Urinary bladder (tissue), 4 donors: Measurements from ENCODE around the gene SPPL3. TPM values are rescaled to one million over a fixed set of nuclear protein-coding genes. Genes with fewer than 3 reads are reported as not detected.

Experiments used
- DNase-seq: peaks from one replicate; pipeline ENCODE4 v3.0.0-alpha.2; 2015; ENCODE audit errors: extremely low spot score
- H3K27ac ChIP-seq: one replicate; pipeline ENCODE4 v1.5.1; 2013; ENCODE audit warnings: low read depth, mild to moderate bottlenecking, moderate library complexity
- H3K36me3 ChIP-seq: one replicate; pipeline ENCODE4 v1.6.1; 2013; ENCODE audit warnings: mild to moderate bottlenecking, moderate library complexity; ENCODE audit not compliant: insufficient read depth
- H3K4me1 ChIP-seq: one replicate; pipeline ENCODE4 v1.6.1; 2013; ENCODE audit warnings: mild to moderate bottlenecking, moderate library complexity; ENCODE audit not compliant: insufficient read depth
- H3K4me3 ChIP-seq: one replicate; pipeline ENCODE4 v1.5.1; 2013; ENCODE audit warnings: low read depth, low read length
- WGBS: extraction: QIAGEN DNeasy Blood & Tissue Kit; methylation state at CpG from one replicate; pipeline ENCODE4 v1.1.7; 2013; 5-methylcytosine and 5-hydroxymethylcytosine counted together
- polyA plus RNA-seq: library from polyadenylated mRNA; stranded (reverse); fragments of 200-250 nt; gene quantifications from one replicate; pipeline ENCODE4 v1.2.3, GENCODE V29; 2013
- total RNA-seq: library from RNA; depleted of rRNA; stranded (reverse); fragments of >200 nt; gene quantifications from one replicate; pipeline ENCODE4 v1.2.3, GENCODE V29; 2014
- donor health status: healthy with polysubstance abuse.
- donor health status: healthy.

The SPPL3 gene
- total and polyA plus RNA-seq, 2 donors: 30.5 to 40.4 TPM

DNA sequence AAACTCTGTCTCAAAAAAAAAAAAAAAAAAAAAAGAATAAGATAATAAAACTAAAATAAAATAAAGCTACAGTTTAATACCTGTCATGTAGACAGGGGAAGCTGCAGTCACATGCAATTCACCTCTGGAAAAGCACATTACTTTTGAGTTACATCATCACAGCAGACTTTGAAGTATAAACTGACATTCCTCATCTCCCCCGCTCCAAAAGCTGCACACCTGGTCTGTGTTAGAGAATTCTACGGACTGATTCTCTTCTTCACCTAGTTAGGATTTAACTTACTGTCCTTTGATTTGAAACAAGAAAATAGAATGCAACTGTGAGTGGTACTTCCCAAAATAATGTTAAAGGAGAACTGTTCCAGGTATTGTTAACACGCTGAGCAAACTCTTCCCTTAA lies 25.1 kb downstream of the SPPL3 start:
- Histone ChIP-seq H3K36me3 (no peaks in the 10 kb centered on the region), H3K4me3 (no peak overlapping the region), H3K27ac (no peak overlapping the region), H3K4me1 (no peaks in the 10 kb centered on the region)
- DNase-seq: no peak
- WGBS: 74% methylated on average over 3 of the region's 3 CpGs

GRCh38 chr12:120874547-120875245 lies 29.5 kb downstream of the SPPL3 start:
- H3K36me3 ChIP-seq: no peaks in the 10 kb centered on the region
- no peak for DNase-seq
- no peak overlapping the region for H3K27ac ChIP-seq
- H3K4me1 ChIP-seq: no peaks in the 10 kb centered on the region
- WGBS: 89% methylated on average over 5 of the region's 5 CpGs
- no peak overlapping the region for H3K4me3 ChIP-seq

GRCh38 chr12:120873226-120873625 lies 30.9 kb downstream of the SPPL3 start:
- DNase-seq: no peak
- 87% methylated on average over 4 of the region's 4 CpGs for WGBS
- no peaks in the 10 kb centered on the region for H3K36me3 ChIP-seq
- no peaks in the 10 kb centered on the region for H3K4me1 ChIP-seq
- H3K27ac ChIP-seq: no peak overlapping the region
- H3K4me3 ChIP-seq: no peak overlapping the region

GRCh38 chr12:120872487-120872886 lies 31.7 kb downstream of the SPPL3 start:
- Histone ChIP-seq H3K36me3 (no peaks in the 10 kb centered on the region), H3K4me1 (no peaks in the 10 kb centered on the region), H3K4me3 (no peak overlapping the region), H3K27ac (no peak overlapping the region)
- 50% methylated on average over 5 of the region's 5 CpGs for WGBS
- DNase-seq: no peak

DNA sequence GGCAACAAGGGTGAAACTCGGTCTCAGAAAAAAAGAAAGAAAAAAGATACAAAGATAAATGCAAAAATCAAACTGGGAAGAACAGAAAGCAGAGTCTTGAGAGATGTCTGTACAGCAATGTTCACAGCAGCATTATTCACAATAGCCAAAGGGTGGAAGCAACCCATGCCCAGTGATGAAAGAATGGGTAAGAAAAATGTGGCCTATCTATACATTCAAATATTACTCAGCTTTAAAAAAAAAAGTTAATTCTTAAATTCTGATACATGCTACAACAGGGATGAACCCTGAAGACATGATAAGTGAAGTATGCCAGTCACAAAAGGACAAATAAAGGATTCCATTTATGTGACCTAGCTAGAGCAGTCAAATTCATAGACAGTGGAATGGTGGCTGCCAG lies 33.7 kb downstream of the SPPL3 start:
- no peak overlapping the region for H3K4me3 ChIP-seq
- 100% methylated on average over 1 of the region's 1 CpG for WGBS

GRCh38 chr12:120869376-120869775 lies 34.8 kb downstream of the SPPL3 start:
- no peaks in the 10 kb centered on the region for H3K36me3 ChIP-seq
- no peak overlapping the region for H3K4me3 ChIP-seq
- no peak overlapping the region for H3K27ac ChIP-seq
- no peak for DNase-seq
- H3K4me1 ChIP-seq: no peaks in the 10 kb centered on the region
- WGBS: 82% methylated on average over 4 of the region's 4 CpGs

More for the DNA sequence above, 33.7 kb downstream of the SPPL3 start:
- DNase-seq: no peak
- H3K36me3 ChIP-seq: no peaks in the 10 kb centered on the region
- H3K4me1 ChIP-seq: no peaks in the 10 kb centered on the region
- H3K27ac ChIP-seq: no peak overlapping the region

- H3K4me1 ChIP-seq: no peaks in the 10 kb centered on the region
- no peak overlapping the region for H3K4me3 ChIP-seq
- 66% methylated on average over 4 of the region's 4 CpGs for WGBS
- H3K36me3 ChIP-seq: no peaks in the 10 kb centered on the region
- DNase-seq: no peak
- H3K27ac ChIP-seq: no peak overlapping the region
These were observed 38.0 kb downstream of the SPPL3 start for GRCh38 chr12:120866108-120866507.

DNA sequence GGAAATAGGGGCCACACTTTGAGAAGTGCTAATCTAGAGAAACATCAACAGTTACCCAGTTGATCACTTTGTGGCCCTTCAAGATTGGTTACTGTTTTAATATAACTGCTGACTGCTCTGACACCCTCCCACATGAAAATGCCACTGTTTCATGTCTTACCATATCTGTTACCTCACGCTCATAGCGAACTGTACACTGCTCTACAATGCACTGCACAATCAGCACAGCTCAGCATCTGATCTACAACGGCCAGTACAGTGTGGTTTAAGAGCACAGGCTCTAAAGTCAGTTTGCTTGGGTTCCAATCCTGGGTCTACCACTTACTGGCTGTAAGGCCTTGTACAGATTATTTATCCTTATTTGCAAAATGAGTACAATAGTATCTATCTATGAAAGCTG lies 39.1 kb downstream of the SPPL3 start:
- Histone ChIP-seq H3K27ac (no peak overlapping the region), H3K36me3 (no peaks in the 10 kb centered on the region), H3K4me1 (no peaks in the 10 kb centered on the region), H3K4me3 (no peak overlapping the region)
- WGBS: 89% methylated on average over 3 of the region's 3 CpGs
- no peak for DNase-seq

DNA sequence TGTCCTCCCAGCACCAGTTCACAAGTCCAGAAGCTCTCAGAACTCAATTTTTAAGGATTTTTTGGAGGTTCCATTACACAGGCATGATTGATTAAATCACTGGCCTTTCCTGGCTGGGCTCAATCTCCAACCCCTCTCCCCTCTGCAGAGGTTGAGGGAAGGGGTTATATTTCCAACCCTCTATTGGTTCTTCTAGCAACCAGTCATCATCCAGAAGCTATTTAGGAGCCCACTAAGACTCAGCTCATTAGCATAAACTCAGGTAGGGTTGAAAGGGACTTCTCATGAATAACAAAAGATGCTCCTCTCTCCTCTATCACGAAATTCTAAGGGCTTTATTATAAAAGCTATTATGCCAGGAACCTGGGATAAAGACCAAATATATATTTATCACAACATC lies 41.5 kb downstream of the SPPL3 start:
- no peaks in the 10 kb centered on the region for H3K4me1 ChIP-seq
- no peak for DNase-seq
- H3K36me3 ChIP-seq: no peaks in the 10 kb centered on the region
- no peak overlapping the region for H3K4me3 ChIP-seq
- WGBS: 86% methylated on average over 1 of the region's 1 CpG
- no peak overlapping the region for H3K27ac ChIP-seq

- Histone ChIP-seq H3K4me1 (peaks cover 2% of the 10 kb centered on the region), H3K27ac (no peak overlapping the region), H3K36me3 (no peaks in the 10 kb centered on the region), H3K4me3 (no peak overlapping the region)
- no peak for DNase-seq
- WGBS: 97% methylated on average over 3 of the region's 3 CpGs
These were observed 42.9 kb downstream of the SPPL3 start for GRCh38 chr12:120861074-120861795.

GRCh38 chr12:120858306-120859088 lies 45.7 kb downstream of the SPPL3 start:
- no peak for DNase-seq
- no peaks in the 10 kb centered on the region for H3K36me3 ChIP-seq
- 97% methylated on average over 13 of the region's 13 CpGs for WGBS
- peaks cover 2% of the 10 kb centered on the region for H3K4me1 ChIP-seq
- no peak overlapping the region for H3K27ac ChIP-seq
- H3K4me3 ChIP-seq: no peak overlapping the region

DNA sequence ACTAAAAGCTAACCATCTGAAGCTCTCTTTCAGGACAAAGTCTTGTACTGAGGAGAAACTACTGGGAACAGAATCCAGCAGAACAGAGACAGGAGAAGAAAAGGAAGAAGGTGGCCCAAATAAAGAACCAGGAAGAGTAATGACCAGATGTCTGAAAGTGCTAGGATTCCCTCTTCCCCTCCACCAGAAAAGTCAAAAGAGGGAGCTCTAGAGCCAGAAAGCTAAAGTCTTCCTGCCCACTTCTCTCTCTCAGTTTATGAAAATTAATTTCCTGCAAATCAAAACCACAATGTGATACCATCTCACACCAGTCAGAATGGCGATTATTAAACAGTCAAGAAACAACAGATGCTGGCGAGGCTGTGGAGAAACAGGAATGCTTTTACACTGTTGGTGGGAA lies 47.2 kb downstream of the SPPL3 start:
- no peaks in the 10 kb centered on the region for H3K36me3 ChIP-seq
- no peak overlapping the region for H3K4me3 ChIP-seq
- 61% methylated on average over 2 of the region's 2 CpGs for WGBS
- H3K4me1 ChIP-seq: peaks cover 2% of the 10 kb centered on the region
- H3K27ac ChIP-seq: no peak overlapping the region
- DNase-seq: no peak

DNA sequence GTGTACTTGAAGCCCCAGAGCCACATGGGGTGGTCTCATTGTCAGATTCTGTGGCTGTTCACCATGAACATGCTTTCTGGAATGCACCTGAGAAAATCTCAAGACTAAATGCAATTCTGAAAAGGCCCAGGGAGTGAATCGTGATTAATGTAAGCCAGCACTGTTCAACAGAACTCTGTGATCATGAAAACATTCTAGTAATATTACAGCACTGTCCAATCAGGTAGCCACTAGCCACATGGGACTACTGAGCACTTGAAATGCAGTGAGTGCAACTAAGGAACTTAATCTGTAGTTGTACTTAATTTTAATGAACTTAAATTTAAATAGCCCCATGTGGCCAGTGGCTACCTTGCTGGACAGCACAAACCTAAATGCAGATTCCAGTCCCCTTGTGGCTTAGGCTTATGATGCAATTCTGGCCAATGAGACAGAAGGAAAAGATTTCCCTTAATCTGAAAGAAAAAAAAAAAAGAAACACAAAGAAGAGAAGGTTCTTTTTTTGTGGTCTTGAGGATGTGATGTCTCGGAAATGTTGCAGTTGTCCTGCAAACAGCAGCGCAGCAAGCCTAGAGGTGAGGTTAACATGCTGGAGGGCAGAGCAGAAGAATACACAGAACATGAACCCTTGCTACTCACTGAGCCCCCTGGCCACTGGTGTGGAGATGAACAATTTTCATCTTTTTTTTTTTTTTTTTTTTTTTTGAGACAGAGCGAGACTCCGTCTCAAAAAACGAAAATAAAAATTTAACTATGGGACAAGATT lies 48.2 kb downstream of the SPPL3 start:
- DNase-seq: no peak
- no peak overlapping the region for H3K27ac ChIP-seq
- H3K36me3 ChIP-seq: no peaks in the 10 kb centered on the region
- no peak overlapping the region for H3K4me3 ChIP-seq
- WGBS: 85% methylated on average over 6 of the region's 6 CpGs
- H3K4me1 ChIP-seq: peaks cover 2% of the 10 kb centered on the region
